Mesothelial cell of epicardium (in vitro differentiated cells): ENCODE measurements around the gene GOLGA2. TPM values are rescaled to one million over a fixed set of nuclear protein-coding genes. Genes with fewer than 3 reads are reported as not detected.
A peak's percentile ranks its signal among the peaks of the same experiment; 100 is the strongest.
"Not testable (repeated sequence)": the region's sequence is repeated elsewhere in the genome, so short reads cannot be mapped to it uniquely, and the experiment has no call there.

ENCODE experiments used
- DNase-seq, 2 experiments: peaks; one replicate each; pipeline ENCODE4 v3.0.0; 2021; ENCODE audit warnings: low spot score in 2 of 2; ENCODE audit not compliant: unreplicated experiment in 2 of 2
- H3K27ac Mint-ChIP-seq: 2 replicates; pipeline ENCODE4 v1.8.0; 2021; ENCODE audit warnings: mixed read lengths
- H3K27me3 Mint-ChIP-seq: 2 replicates; pipeline ENCODE4 v1.8.0; 2021; ENCODE audit warnings: low read depth, mixed read lengths
- H3K36me3 Mint-ChIP-seq: 2 replicates; pipeline ENCODE4 v1.8.0; 2021; ENCODE audit warnings: mixed read lengths
- H3K4me1 Mint-ChIP-seq: 2 replicates; pipeline ENCODE4 v1.8.0; 2021; ENCODE audit warnings: mixed read lengths
- H3K4me3 Mint-ChIP-seq: 2 replicates; pipeline ENCODE4 v1.8.0; 2021; ENCODE audit warnings: mild to moderate bottlenecking, moderate library complexity, mixed read lengths
- H3K9me3 Mint-ChIP-seq: 2 replicates; pipeline ENCODE4 v1.8.0; 2021; ENCODE audit warnings: mixed read lengths
- CTCF ChIP-seq: fragments of 200-600 bp; sonication (generic); IDR thresholded peaks from one replicate; pipeline ENCODE4 v1.5.0; 2021; ENCODE audit warnings: antibody characterized with exemption; ENCODE audit not compliant: unreplicated experiment
- total RNA-seq: library from RNA; stranded (reverse); gene quantifications from 3 replicates; pipeline ENCODE4 v1.2.1, GENCODE V29; 2021

Gene GOLGA2
- total RNA-seq, 1 donor from 2014 or later = 195 TPM

- no peaks in the 10 kb centered on the region for H3K9me3 Mint-ChIP-seq
- peak overlapping the region; percentile 62 for H3K27ac Mint-ChIP-seq
- no peak for TF ChIP-seq CTCF
- no peaks in the 10 kb centered on the region for H3K27me3 Mint-ChIP-seq
- no peak for DNase-seq
- peaks cover 33% of the 10 kb centered on the region for H3K4me1 Mint-ChIP-seq
- peaks cover 2% of the 10 kb centered on the region for H3K36me3 Mint-ChIP-seq
- H3K4me3 Mint-ChIP-seq = no peak overlapping the region
Observed at GRCh38 chr9:128280084-128280622, 4.3 kb upstream of the GOLGA2 start.

- H3K9me3 Mint-ChIP-seq, H3K27me3 Mint-ChIP-seq, DNase-seq, H3K36me3 Mint-ChIP-seq: not testable (repeated sequence)
- Mint-ChIP-seq H3K4me3 (peak overlapping the region; percentile 14), H3K4me1 (peaks cover 40% of the 10 kb centered on the region), H3K27ac (peak overlapping the region; percentile 90)
Observed at GRCh38 chr9:128279088-128280073, 3.6 kb upstream of the GOLGA2 start.

- Mint-ChIP-seq H3K27ac (peak overlapping the region; percentile 96), H3K27me3 (no peaks in the 10 kb centered on the region), H3K9me3 (no peaks in the 10 kb centered on the region), H3K36me3 (peaks cover 5% of the 10 kb centered on the region), H3K4me3 (peak overlapping the region; percentile 94), H3K4me1 (peaks cover 47% of the 10 kb centered on the region)
- no peak for DNase-seq
- TF ChIP-seq CTCF = no peak
Observed at GRCh38 chr9:128276574-128277270, 915 bp upstream of the GOLGA2 start.

- peak within 1 kb of the TSS; percentile 96 for H3K27ac Mint-ChIP-seq
Observed at GRCh38 chr9:128276008-128276573, 284 bp upstream of the GOLGA2 start, which contains the start of gene SWI5. Gene SWI5, plus strand, starts transcription at chr9:128276276.

GRCh38 chr9:128274245-128274644 lies 1.6 kb downstream of the GOLGA2 start:
- DNase-seq = no peak
- Mint-ChIP-seq H3K27me3 (no peaks in the 10 kb centered on the region), H3K9me3 (no peaks in the 10 kb centered on the region), H3K4me3 (peak overlapping the region; percentile 94), H3K36me3 (peaks cover 7% of the 10 kb centered on the region), H3K4me1 (peaks cover 36% of the 10 kb centered on the region), H3K27ac (peak overlapping the region; percentile 96)
- TF ChIP-seq CTCF = no peak

More at GRCh38 chr9:128276008-128276573, 284 bp upstream of the GOLGA2 start, which contains the start of gene SWI5:
- Mint-ChIP-seq H3K36me3 (peaks cover 7% of the 10 kb centered on the region), H3K4me3 (peak within 1 kb of the TSS; percentile 94), H3K4me1 (peaks cover 47% of the 10 kb centered on the region), H3K9me3 (no peaks in the 10 kb centered on the region), H3K27me3 (no peaks in the 10 kb centered on the region)
- DNase-seq = peak; percentile 100
- TF ChIP-seq CTCF = no peak
